HG03196 (cell line): ENCODE results near the gene AIDA.

Experiments used
- ATAC-seq: cut with Tn5 transposase; IDR thresholded peaks from one replicate; pipeline ENCODE4 v1.9.1; 2021; ENCODE audit not compliant: unreplicated experiment

AIDA gene

GRCh38 chr1:222652676-222653075 is 59.6 kb downstream of the AIDA start:
- ATAC-seq, result no peak

DNA sequence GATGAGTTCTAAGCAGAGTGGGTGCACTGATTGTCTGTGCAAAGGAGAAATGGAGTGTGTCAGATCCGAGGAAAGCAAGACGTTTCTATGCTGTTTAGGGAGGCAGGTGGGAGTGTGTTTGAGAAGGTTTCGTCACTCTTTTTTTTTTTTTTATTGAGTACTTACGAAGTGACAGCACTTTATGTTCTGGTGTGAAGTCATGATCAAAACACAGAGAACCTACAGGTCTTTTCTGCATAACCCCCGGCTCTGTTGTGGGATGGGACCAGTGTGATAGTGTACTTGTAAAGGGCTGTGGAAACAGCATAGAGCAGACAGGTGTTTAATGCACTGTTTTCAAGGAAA is 67.7 kb downstream of the AIDA start:
- ATAC-seq, result no peak

DNA sequence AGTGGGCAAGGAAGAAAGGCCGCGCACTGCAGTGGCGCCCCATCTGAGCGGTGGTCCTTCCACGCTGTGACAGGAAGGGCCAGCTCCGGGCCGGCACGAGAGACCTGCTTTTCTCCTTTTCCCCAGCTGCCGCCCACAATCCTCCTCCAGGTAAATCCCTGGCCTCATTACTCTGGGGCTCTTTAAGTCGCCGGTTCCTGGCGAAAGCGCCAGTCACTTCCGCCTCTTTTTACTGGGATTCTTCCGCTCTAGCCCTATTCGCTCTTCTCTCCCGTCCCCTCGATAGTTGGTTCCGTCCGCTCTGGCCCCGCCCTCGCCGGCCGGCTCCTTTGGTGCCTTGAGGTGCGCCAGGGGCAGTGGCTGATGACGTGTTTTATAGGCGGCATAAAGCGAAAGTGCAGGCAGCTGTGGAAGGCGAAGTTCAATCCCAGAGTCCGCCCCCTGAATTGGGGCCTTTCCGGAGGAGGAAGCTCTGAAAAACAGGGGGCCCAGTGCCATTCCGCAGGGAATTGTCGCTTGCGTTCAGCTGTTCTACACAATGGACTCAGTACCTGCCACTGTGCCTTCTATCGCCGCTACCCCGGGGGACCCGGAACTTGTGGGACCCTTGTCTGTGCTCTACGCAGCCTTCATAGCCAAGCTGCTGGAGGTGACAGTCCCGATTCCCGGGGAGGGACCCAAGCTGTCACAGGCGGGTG is 68.2 kb downstream of the AIDA start:
- ATAC-seq, result peak; percentile 97

DNA sequence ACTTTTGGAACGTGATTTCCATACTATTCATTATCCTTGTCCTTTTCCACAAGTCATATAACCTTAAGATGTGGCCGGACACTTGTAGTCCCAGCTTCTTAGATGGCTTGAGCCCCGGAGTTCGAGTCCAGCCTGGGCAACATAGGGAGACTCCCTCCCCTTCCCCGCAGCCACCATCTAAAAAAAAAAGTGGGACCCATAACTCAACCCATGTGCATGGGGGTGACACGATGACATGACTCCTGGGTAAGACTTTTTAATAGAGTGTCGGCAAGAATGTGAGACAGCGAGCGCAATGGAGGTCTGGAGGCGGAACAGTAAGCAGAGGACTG is 68.7 kb downstream of the AIDA start:
- ATAC-seq, result no peak

GRCh38 chr1:222642468-222642867 is 69.8 kb downstream of the AIDA start:
- ATAC-seq, result no peak

- ATAC-seq, result no peak
Measured at GRCh38 chr1:222641269-222641948, 70.9 kb downstream of the AIDA start.

DNA sequence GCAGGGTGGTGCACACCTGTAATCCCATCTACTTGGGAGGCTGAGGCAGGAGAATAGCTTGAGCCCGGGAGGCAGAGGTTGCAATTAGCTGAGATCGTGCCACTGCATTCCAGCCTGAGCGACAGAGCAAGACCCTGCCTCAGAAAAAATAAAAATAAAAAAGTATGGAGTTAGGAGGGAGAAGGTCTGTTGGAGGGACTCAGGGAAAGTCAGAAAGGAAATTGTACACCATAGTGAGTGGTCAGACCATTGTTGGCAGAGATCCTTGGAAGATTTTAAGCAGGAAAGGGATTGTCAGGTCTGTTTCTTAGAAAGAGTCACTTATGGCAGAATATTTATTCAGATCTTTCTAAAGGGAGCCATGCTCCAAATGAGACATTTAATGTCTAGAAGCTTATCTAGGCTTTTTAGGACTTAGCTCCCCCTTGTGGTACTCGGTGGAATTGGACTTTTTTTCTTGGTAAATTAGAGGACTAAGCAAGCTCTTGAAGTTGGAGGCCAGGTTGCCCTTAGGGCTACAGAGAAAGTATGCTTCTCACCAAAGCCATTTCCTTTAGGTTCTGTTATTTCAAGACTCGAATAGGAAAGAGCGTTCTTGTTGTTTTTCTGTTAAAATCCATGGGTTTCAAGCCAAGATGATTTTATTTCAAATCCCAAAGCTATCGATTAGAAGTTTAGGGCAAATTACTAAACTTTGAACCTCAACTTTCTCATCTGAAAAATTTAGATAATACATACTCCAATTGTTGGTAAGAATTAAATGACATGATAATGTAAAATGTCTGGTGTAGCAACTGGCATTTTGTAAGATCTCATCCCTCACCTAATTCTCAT is 77.9 kb downstream of the AIDA start:
- peak; percentile 86 for ATAC-seq

DNA sequence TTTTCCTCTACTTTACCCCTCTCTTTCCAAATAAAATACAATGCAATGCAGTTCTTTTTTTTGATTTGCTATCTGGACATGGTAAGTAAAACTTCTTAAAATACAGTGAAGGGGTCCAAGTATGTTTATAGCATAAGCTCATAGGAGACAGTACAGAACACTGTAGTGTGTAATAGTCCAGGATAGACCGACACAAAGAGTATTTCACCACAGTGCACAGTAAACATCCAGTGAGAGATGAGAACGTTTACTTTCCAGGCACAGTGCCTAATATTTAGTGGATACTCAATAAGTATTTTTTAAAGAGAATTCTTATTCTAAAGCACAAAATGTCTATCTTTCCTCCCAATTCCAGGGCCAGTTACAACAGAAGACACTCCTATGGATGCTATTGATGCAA is 79.5 kb downstream of the AIDA start:
- ATAC-seq, result no peak

DNA sequence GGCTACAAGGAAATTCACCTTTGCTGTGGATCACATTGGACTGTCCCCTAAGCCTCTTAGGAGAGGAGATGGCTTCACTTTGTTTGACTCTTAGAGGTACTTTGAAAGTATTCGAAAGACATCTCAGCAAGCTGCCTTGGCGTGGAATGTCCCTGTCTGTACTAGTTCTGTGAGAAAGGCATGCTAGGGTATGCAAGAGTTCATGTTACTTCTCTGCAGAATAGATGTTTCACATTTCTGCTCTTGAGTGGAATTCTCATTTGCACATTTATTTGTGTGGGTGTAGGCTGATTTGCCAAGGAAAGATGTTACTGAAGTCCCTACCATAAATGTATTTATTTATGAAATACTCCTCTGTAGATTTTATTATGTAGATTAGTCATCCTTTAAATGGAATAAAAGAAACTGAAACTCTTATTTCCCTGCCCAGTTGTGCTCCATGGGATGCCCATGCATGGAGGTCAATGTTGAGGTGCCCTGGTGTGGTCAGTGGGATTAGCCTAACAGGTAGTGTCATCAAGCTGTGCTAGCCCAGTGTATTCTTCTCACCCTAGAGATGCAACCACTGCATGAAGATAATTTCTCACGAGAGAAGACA is 80.6 kb downstream of the AIDA start:
- no peak for ATAC-seq

- no peak for ATAC-seq
Measured at GRCh38 chr1:222629921-222630535, 82.3 kb downstream of the AIDA start.

GRCh38 chr1:222627232-222627631 is 85.1 kb downstream of the AIDA start:
- ATAC-seq, result no peak

- ATAC-seq, result no peak
Measured at GRCh38 chr1:222624214-222624613, 88.1 kb downstream of the AIDA start.

DNA sequence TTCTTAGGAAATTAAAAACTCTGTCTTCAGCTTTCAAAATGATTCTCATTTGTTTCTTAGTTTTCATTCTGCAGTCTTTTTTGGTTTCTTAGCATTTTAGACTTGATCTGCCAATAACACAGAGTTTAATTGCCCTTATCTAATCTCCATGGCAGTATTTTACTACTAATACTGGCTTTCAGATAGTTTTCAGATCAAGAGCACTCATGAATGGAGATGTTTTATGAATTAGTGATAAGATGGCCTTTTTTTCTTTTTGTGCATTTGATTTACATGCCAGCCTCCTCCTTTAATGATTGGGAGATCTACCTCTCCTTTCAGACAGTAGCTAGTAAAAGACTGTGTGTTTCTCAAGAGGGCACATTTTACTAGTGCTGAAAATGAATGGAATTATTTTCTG is 88.8 kb downstream of the AIDA start:
- no peak for ATAC-seq

DNA sequence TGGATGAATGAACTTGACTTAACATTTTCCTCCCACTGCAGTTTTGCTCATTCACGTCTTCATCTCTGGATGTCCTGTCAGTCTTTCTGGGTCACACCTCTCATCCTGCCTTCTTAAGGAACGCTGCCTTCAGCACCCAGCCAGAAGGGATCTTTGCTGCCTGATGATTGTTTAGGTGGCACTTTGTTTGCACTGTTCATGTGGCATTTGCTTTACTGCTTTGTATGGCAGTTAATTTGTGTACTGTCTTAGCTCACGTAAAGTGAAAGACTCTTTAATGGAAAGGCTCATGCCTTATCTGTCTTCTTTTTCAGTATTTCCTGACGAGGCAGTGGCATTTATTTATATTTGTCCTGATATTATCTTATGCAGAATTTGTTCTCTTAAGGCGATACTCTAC is 89.5 kb downstream of the AIDA start:
- no peak for ATAC-seq

DNA sequence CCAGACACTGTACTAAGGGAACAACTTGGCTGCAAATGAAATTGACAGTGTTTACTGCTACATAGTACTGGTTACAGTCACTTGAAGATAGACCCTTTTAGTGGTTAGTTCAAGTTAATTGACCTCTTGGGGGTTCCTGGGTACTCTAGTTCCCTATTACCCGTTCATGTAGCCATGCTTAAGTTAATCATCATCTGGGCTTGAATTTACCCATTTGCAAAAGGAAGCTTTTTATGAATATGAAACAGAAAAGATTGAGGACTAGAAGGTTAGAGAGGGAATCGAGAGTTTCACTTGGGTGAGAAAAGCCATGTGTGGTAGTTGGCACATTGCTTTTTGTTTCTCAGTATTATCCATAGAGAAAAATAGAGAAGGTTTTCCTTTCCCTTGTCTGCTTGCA is 91.7 kb downstream of the AIDA start:
- no peak for ATAC-seq

DNA sequence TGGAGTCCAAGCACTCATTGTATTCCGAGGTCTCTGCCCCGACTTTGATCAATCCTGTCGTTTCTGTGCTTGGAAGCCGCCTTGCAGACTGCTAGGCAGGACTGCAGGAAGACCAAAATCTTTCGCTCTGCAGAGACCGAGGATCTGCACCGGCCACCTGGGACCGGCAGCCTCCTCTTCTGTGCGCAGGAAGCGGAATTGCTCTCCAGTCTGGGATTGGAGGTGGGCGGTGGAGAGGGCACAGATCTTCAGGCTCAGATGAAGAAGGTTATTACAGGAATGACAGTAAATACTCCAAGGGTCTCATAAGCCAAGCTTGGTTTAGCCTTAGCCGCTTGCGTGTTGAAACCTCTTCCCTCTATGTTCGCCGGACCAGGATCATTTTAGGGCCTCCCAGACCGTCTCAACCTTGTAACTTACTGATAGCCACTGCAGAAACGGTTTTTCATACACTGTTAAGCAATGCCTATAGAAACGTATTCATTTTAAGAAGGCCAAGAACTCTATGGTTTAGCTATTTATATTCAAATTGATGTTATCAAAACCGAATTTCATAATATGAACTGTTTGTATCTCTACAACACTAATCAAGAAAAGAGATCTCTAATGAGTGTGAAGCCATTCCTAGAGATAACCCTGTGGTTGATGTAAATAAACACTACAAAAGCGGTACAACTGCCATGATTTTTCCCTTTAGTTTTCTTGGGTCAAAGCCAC is 93.3 kb downstream of the AIDA start:
- no peak for ATAC-seq
